Activated CD8-positive, alpha-beta T cell treated with anti-CD3 and anti-CD28 coated beads for 36 hours (primary cell): Measurements from ENCODE around the gene WHAMM. TPM values are rescaled to one million over a fixed set of nuclear protein-coding genes. Genes with fewer than 3 reads are reported as not detected.

Source experiments
- ATAC-seq: fragments of 200-7000 bp; cut with Tn5 transposase; one replicate; pipeline ENCODE4 v1.10.0; 2021; ENCODE audit warnings: mild to moderate bottlenecking, moderate library complexity
- CTCF ChIA-PET: fragments of 350-600 bp; sonication (Branson Sonifier 250); formaldehyde crosslinking; loops from one replicate; lab custom pipeline; 2021; ENCODE audit warnings: antibody characterized with exemption; lab: Charles Lee
- POLR2A ChIA-PET: fragments of 350-600 bp; sonication (Branson Sonifier 250); formaldehyde crosslinking; loops from one replicate; lab custom pipeline; 2021; ENCODE audit warnings: antibody characterized with exemption; lab: Charles Lee
- DNase-seq: peaks from one replicate; pipeline ENCODE4 v3.0.0-alpha.2; 2020
- H3K27ac Mint-ChIP-seq: one replicate; pipeline ENCODE4 v1.8.0; 2021; ENCODE audit warnings: mild to moderate bottlenecking, mixed read lengths
- H3K27me3 Mint-ChIP-seq: one replicate; pipeline ENCODE4 v1.8.0; 2021; ENCODE audit warnings: mixed read lengths
- H3K36me3 Mint-ChIP-seq: one replicate; pipeline ENCODE4 v1.8.0; 2021; ENCODE audit warnings: low read depth, mixed read lengths
- H3K4me1 Mint-ChIP-seq: one replicate; pipeline ENCODE4 v1.8.0; 2021; ENCODE audit warnings: low read depth, mixed read lengths
- H3K4me3 Mint-ChIP-seq: one replicate; pipeline ENCODE4 v1.8.0; 2021; ENCODE audit warnings: mild to moderate bottlenecking, moderate library complexity, mixed read lengths
- H3K9me3 Mint-ChIP-seq: one replicate; pipeline ENCODE4 v1.8.0; 2021; ENCODE audit warnings: mixed read lengths
- CTCF ChIP-seq: fragments of 200-600 bp; IDR thresholded peaks from one replicate; pipeline ENCODE4 v1.8.0; 2022; ENCODE audit warnings: antibody characterized with exemption, mild to moderate bottlenecking
- intact Hi-C: fragments of 100-400 bp; cut with micrococcal nuclease; formaldehyde crosslinking; loops from one replicate; pipeline ENCODE4 v1.10.0; 2022
- total RNA-seq, 2 experiments: library from RNA; stranded (reverse); gene quantifications; one replicate each; pipeline ENCODE4 v1.2.3, GENCODE V29; 2021

WHAMM gene
- total RNA-seq, 2 experiments from 2014 or later: 5.8 to 6.1 TPM

GRCh38 chr15:82767163-82767829 is 42.1 kb upstream of the WHAMM start:
- ATAC-seq (no peak), DNase-seq (no peak)
- CTCF ChIA-PET: interaction anchor here (1.4 kb wide), 1 partner anchor 15 kb away, joined by 3 read pairs; no protein-coding TSS in a partner anchor
- H3K4me3 Mint-ChIP-seq: no peak overlapping the region
- intact Hi-C loops: no loop called here
- peaks cover 11% of the 10 kb centered on the region for H3K4me1 Mint-ChIP-seq
- no peak overlapping the region for H3K27ac Mint-ChIP-seq
- peaks cover 3% of the 10 kb centered on the region for H3K36me3 Mint-ChIP-seq
- H3K9me3 Mint-ChIP-seq: no peaks in the 10 kb centered on the region
- no peak for TF ChIP-seq CTCF
- POLR2A ChIA-PET: interaction anchor here (1.2 kb wide), 1 partner anchor 227 kb away, joined by 3 read pairs; the partner anchor contains the start of gene RPS17
- no peaks in the 10 kb centered on the region for H3K27me3 Mint-ChIP-seq

- Mint-ChIP-seq H3K36me3 (peaks cover 3% of the 10 kb centered on the region), H3K4me1 (peaks cover 4% of the 10 kb centered on the region), H3K27ac (no peak overlapping the region), H3K9me3 (no peaks in the 10 kb centered on the region), H3K27me3 (no peaks in the 10 kb centered on the region), H3K4me3 (no peak overlapping the region)
- CTCF ChIA-PET: interaction anchor here (1.4 kb wide), 2 partner anchors 10 to 14 kb away, joined by 3 read pairs; no protein-coding TSS in a partner anchor
- POLR2A ChIA-PET: interaction anchor here (1.1 kb wide), 1 partner anchor 18 kb away, joined by 3 read pairs; no protein-coding TSS in a partner anchor
- no peak for TF ChIP-seq CTCF
- intact Hi-C loops: no loop called here
- no peak for DNase-seq
- no peak for ATAC-seq
Measured at GRCh38 chr15:82768414-82769054, 40.9 kb upstream of the WHAMM start.

GRCh38 chr15:82771789-82772607 is 37.4 kb upstream of the WHAMM start:
- Mint-ChIP-seq H3K4me1 (no peaks in the 10 kb centered on the region), H3K9me3 (no peaks in the 10 kb centered on the region), H3K27me3 (no peaks in the 10 kb centered on the region), H3K36me3 (no peaks in the 10 kb centered on the region), H3K27ac (no peak overlapping the region), H3K4me3 (no peak overlapping the region)
- POLR2A ChIA-PET: interaction anchor here (1.1 to 1.5 kb wide), 2 partner anchors 10 to 21 kb away, joined by 3 read pairs; no protein-coding TSS in a partner anchor
- ATAC-seq: no peak
- no peak for DNase-seq
- TF ChIP-seq CTCF: no peak
- intact Hi-C loops: no loop called here
- CTCF ChIA-PET: no interaction called here

GRCh38 chr15:82774496-82774895 is 34.9 kb upstream of the WHAMM start:
- Mint-ChIP-seq H3K27ac (no peak overlapping the region), H3K36me3 (no peaks in the 10 kb centered on the region), H3K4me3 (no peak overlapping the region), H3K9me3 (no peaks in the 10 kb centered on the region), H3K4me1 (no peaks in the 10 kb centered on the region), H3K27me3 (no peaks in the 10 kb centered on the region)
- intact Hi-C loops: no loop called here
- ChIA-PET POLR2A (no interaction called here), CTCF (interaction anchor here (0.6 kb wide), 1 partner anchor 137 kb away, joined by 3 read pairs; no protein-coding TSS in a partner anchor)
- no peak for ATAC-seq
- TF ChIP-seq CTCF: no peak
- no peak for DNase-seq
